Measurements from ENCODE around the gene DOCK4.

Gene DOCK4

DNA sequence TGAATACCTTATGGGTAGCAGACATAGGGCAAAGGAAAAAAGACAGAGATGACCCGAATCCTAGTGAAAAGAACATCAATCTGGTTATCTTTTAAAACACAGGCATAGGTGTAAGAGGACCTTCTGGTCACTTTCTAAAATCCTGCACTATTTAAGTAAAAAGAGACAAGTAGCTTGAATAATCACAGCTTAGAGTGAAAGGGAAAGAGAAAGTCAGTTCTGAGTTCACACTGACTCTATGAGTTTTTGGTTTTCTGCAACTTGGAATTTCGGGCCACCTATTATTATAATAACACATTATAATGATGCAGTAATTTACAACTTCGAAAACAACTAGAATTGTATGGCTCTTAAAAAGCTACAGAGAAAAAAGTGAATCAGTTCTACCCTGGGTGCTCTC lies 247.8 kb downstream of the DOCK4 start:
- no peaks in the 10 kb centered on the region for H3K27me3 Mint-ChIP-seq
- H3K4me1 Mint-ChIP-seq: no peaks in the 10 kb centered on the region
- H3K4me3 Mint-ChIP-seq: no peak overlapping the region
- H3K36me3 Mint-ChIP-seq: no peaks in the 10 kb centered on the region
- no peak overlapping the region for H3K27ac Mint-ChIP-seq
- DNase-seq: no peak
- CTCF ChIA-PET: no interaction called here
- peaks cover 1% of the 10 kb centered on the region for H3K9me3 Mint-ChIP-seq

DNA sequence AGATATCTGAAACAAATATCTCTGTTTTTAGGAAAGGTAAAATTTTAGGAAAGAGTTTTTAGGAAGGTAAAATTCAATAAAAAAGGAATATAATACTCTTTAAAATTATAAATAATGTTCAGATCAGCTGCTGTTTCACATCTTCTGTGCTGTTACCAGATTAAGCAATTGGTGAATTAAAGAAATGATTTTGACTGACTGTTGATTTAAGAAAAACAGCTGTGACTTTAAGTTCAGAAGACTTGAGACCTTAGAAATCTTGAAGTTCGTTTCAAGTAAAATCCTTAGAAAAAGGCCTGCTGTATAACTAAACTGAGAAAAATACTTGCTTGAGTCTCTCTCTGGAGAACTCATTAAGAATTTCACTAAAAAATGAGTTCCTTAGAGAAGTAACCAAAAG lies 250.6 kb downstream of the DOCK4 start:
- no peak for DNase-seq
- no peaks in the 10 kb centered on the region for H3K36me3 Mint-ChIP-seq
- H3K4me3 Mint-ChIP-seq: no peak overlapping the region
- no peaks in the 10 kb centered on the region for H3K4me1 Mint-ChIP-seq
- no peak overlapping the region for H3K27ac Mint-ChIP-seq
- no peaks in the 10 kb centered on the region for H3K27me3 Mint-ChIP-seq
- peaks cover 1% of the 10 kb centered on the region for H3K9me3 Mint-ChIP-seq
- CTCF ChIA-PET: no interaction called here

DNA sequence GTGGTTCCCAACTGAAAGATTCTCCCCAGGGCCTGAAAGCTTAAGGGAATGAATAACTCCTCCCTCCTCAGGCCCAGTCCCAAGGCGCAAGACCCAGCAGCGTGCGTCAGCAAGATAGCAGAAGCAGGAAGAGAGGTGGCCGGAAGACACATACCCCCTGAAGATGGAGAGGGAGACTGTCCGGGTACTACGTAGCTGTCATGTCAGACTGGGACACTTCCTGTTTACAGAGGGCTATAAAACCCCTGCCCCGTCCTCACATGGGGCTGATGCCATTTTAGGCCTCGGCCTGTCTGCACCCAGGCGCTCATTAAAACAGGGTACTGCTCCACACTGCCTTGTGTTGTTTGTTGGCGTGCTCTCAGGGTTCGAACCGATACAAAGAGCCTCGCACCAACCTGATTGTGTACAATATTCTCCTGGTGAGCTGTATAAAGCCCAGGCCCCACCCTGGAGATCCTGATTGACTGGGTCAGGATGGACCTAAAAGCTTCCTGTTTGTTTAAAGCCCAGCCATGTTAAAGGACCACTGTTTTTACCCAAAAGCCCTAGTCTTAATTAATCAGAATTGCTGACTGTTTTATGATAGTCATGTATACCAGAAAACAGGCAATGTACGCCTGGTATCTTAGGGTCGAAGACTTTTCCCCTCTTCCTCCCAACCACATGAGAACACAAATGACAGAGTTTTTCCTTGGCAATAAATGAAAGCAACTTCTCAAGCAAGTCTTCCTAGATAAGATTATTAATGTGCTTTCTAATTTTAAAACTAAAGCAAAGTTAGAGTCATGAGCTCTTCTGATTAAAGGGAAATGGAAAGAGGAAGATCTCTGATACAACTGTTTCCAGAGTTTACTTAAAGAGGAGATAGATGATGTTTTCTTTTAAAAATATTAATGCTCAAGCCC lies 251.5 kb downstream of the DOCK4 start:
- H3K4me1 Mint-ChIP-seq: no peaks in the 10 kb centered on the region
- no peaks in the 10 kb centered on the region for H3K9me3 Mint-ChIP-seq
- CTCF ChIA-PET: no interaction called here
- no peak for DNase-seq
- no peak overlapping the region for H3K27ac Mint-ChIP-seq
- H3K27me3 Mint-ChIP-seq: no peaks in the 10 kb centered on the region
- no peak overlapping the region for H3K4me3 Mint-ChIP-seq
- H3K36me3 Mint-ChIP-seq: no peaks in the 10 kb centered on the region

DNA sequence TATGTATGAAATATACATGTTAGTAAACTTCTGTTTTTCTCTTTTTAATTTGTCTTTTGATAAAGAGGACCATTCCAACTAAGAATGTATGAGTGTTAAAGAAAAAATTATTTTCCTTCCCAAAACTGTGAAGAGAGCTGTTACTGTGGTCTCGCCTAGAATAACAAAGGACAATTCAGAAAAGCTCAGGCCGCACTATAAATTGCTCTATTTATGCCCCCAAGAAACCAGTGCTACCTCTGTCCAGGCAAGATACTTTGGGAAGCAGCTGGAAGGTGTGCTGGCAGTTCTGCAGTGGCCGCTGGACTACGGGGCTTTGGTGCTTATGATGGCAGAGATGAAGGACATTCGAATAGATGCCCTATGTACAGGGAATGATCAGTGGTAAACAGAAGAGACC lies 252.1 kb downstream of the DOCK4 start:
- Mint-ChIP-seq H3K4me1 (no peaks in the 10 kb centered on the region), H3K9me3 (no peaks in the 10 kb centered on the region), H3K27me3 (no peaks in the 10 kb centered on the region), H3K36me3 (no peaks in the 10 kb centered on the region), H3K4me3 (no peak overlapping the region), H3K27ac (no peak overlapping the region)
- DNase-seq: no peak
- CTCF ChIA-PET: no interaction called here

DNA sequence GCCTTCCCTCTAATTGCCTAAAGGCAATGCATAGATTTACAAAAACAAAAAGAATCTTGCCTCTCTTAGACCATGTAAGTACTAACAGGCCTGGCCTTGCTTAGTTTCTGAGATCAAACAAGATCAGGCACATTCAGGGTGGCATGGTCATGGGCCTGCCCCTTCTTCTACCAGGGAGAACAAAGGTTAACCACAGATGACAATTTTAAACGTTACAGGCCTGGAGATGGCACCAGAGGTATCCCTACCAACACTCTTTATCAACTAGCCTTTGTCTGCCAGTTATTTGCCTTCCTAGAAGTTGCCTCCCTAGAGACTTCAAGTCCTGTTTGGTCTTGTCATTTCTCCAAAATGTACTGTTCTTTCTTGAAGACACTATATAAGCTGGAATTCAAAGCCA lies 252.6 kb downstream of the DOCK4 start:
- CTCF ChIA-PET: no interaction called here
- Mint-ChIP-seq H3K27me3 (no peaks in the 10 kb centered on the region), H3K4me3 (no peak overlapping the region), H3K36me3 (no peaks in the 10 kb centered on the region), H3K9me3 (no peaks in the 10 kb centered on the region), H3K27ac (no peak overlapping the region), H3K4me1 (no peaks in the 10 kb centered on the region)
- DNase-seq: no peak

DNA sequence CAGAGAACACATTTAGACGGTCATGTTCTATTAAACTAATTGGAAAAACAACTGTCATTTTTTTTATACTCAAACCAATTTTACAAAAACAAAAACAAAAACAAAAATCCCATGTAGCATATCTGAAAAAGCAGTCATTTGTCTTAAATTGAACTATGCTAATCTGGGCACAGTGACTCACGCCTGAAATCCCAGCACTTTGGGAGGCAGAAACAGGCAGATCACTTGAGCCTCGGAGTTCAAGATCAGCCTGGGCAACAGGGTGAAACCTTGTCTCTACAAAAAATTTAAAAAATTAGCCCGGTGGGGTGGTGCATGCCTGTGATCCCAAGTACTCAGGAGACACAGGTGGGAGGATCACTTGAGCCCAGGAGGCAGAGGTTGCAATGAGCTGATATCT lies 253.4 kb downstream of the DOCK4 start:
- DNase-seq: no peak
- CTCF ChIA-PET: no interaction called here
- no peaks in the 10 kb centered on the region for H3K9me3 Mint-ChIP-seq
- no peaks in the 10 kb centered on the region for H3K27me3 Mint-ChIP-seq
- H3K4me3 Mint-ChIP-seq: no peak overlapping the region
- no peaks in the 10 kb centered on the region for H3K36me3 Mint-ChIP-seq
- no peak overlapping the region for H3K27ac Mint-ChIP-seq
- H3K4me1 Mint-ChIP-seq: no peaks in the 10 kb centered on the region

DNA sequence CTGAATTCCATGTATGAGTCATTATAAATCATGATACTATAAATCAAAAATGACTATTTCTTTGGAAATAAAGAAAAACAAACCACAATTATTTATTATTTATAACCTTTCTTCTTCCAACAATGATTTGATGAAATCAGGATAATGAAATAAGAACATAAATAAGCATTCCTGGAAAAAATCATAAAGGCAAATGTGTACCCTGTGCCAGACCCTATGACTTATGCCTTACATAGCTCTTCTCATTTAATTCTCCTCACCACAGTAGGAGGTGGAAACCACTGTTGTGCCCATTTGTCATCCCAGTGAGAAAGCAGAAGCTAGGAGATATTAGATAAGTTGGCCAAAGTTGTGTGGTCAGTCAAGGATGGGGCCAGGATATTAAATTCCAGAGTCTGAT lies 255.1 kb downstream of the DOCK4 start:
- Mint-ChIP-seq H3K27me3 (no peaks in the 10 kb centered on the region), H3K9me3 (no peaks in the 10 kb centered on the region), H3K4me1 (no peaks in the 10 kb centered on the region), H3K36me3 (no peaks in the 10 kb centered on the region), H3K4me3 (no peak overlapping the region), H3K27ac (no peak overlapping the region)
- CTCF ChIA-PET: no interaction called here
- no peak for DNase-seq

DNA sequence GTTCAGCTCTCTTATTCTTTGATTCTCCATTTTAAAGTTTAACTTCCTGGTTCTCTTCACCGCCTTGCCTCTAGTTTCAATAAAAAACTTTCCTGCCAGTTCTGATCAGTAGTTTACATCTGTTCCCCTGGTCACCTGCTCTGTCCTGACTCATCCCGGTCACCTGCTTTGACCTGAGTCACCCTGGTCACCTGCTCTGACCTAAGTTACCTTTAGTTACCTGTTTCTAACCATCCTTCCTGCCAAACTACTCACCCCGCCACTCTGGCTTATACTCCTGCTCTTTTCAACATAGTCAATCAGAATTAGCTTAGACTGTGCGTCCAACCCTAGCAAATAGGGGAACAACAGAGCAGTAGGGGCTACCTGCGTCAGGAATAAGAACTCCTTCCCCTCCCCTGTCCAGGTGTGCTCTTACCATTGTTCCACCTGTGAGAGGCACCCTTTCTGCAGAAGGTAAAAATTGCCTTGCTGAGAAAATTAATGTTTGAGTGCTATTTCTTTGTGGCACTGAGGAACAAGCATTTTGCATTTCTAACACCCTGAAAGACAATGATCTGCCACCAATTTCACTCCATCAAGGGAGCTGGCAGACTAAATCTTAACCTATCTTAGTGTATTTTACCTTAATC lies 263.6 kb downstream of the DOCK4 start:
- Mint-ChIP-seq H3K36me3 (no peaks in the 10 kb centered on the region), H3K4me1 (no peaks in the 10 kb centered on the region), H3K4me3 (no peak overlapping the region), H3K9me3 (peaks cover 14% of the 10 kb centered on the region), H3K27me3 (no peaks in the 10 kb centered on the region), H3K27ac (no peak overlapping the region)
- CTCF ChIA-PET: no interaction called here
- no peak for DNase-seq

DNA sequence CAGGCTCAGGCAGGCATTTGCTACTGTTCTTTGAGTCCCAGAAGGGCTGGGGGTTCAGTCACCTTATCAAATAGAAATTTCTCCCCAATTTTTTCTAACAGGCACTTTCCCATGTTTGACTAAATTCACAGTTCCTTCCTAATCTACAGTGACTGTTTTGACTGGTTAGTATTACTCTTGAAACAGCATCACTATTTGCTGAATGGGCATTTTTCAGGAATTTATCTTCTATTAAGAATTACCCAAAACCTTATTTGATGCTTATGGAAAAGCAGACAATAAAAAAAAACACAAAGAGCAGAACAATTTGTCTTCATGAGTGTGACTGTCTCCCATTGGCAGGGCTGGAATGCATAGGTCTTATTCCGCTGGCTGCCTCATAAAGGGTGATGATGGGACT lies 269.0 kb downstream of the DOCK4 start:
- H3K36me3 Mint-ChIP-seq: no peaks in the 10 kb centered on the region
- no peak overlapping the region for H3K27ac Mint-ChIP-seq
- no peak for DNase-seq
- no peaks in the 10 kb centered on the region for H3K4me1 Mint-ChIP-seq
- peaks cover 4% of the 10 kb centered on the region for H3K9me3 Mint-ChIP-seq
- no peak overlapping the region for H3K4me3 Mint-ChIP-seq
- H3K27me3 Mint-ChIP-seq: no peaks in the 10 kb centered on the region
- CTCF ChIA-PET: no interaction called here

DNA sequence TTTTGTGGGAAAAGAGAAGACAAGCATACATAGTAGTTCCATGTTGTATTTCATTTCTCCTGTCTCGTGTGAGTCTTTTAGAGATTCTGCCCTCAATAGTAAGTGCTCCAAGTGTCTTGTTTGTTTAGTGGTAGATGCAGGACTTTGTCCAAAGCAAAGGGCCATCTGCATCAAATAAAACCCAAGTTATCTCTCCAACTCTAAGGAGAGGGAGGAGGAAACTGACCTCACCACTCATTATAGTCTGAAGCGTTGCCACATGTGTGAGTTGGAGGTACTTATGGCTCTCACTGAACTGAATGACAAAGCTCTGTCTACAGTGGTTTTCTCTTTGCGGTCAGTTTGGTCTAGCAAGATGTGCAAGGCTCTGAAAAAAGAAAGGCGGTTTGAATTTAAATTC lies 272.6 kb downstream of the DOCK4 start:
- Mint-ChIP-seq H3K4me1 (no peaks in the 10 kb centered on the region), H3K27me3 (no peaks in the 10 kb centered on the region), H3K4me3 (no peak overlapping the region), H3K27ac (no peak overlapping the region), H3K9me3 (no peaks in the 10 kb centered on the region), H3K36me3 (no peaks in the 10 kb centered on the region)
- no peak for DNase-seq
- CTCF ChIA-PET: no interaction called here

DNA sequence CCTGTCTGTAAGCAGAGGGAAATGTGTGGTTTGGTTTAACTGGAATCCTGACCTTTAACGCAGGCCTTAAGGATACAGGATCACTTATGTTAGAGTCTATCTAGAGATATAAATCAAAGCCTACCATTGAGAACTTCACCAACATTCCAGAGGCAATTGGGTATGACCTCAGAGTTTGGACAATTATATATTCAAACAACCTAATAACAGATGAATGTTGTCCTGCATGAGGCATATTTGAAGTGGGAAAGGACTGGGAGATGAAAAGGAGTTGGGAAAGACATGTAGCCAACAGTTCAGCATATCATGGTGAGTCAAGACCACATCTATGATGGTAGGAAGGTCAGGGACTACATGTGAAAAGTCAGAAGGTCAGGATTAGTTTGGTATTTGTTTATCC lies 274.2 kb downstream of the DOCK4 start:
- DNase-seq: no peak
- Mint-ChIP-seq H3K4me1 (no peaks in the 10 kb centered on the region), H3K27me3 (no peaks in the 10 kb centered on the region), H3K9me3 (no peaks in the 10 kb centered on the region), H3K36me3 (no peaks in the 10 kb centered on the region), H3K4me3 (no peak overlapping the region), H3K27ac (no peak overlapping the region)
- CTCF ChIA-PET: no interaction called here

DNA sequence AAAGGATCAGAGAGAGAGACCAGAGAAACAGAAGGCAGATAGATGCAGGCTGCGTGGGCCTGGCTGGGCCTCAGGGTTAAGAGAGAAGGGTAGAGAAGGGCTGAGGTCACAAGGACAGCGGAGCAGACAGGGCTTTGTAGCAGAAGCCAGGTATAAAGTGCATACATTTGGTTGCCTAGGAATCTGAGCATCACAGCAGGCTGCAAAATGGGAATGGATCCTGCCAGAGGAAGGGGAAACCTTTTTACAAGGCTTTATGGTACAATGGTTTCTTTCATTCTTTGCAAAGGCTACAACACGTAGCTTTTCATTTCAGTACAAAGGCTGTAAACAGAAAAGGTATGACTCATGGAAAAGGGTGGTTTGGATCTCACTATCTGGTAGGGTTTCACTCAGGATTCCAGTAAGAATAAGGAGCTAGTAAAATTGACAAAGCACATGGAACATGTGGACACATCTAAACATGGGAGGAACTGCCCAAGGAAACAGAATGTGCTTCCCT lies 275.1 kb downstream of the DOCK4 start:
- Mint-ChIP-seq H3K27ac (no peak overlapping the region), H3K36me3 (no peaks in the 10 kb centered on the region), H3K4me3 (no peak overlapping the region), H3K9me3 (no peaks in the 10 kb centered on the region), H3K27me3 (peaks cover 6% of the 10 kb centered on the region), H3K4me1 (no peaks in the 10 kb centered on the region)
- DNase-seq: no peak
- CTCF ChIA-PET: no interaction called here

DNA sequence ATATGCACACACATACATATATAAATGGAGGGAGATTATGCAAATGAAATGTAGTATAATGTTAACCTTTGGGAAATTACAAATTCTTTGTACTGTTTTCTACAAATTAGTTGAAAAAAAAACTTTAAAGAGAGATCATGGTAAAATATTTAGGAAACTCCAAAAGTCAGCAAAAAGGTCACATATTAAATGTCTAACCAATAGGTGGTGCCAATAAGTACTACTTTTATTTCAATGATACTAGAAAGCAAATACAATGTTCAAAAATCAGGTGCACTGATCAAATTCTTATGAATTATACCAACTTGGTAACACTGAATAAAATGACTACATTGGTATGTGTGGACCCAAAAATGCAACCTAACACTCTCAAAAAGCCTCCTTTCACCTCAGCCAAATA lies 276.9 kb downstream of the DOCK4 start:
- Mint-ChIP-seq H3K4me1 (no peaks in the 10 kb centered on the region), H3K27ac (no peak overlapping the region), H3K9me3 (no peaks in the 10 kb centered on the region), H3K27me3 (peaks cover 9% of the 10 kb centered on the region), H3K36me3 (no peaks in the 10 kb centered on the region), H3K4me3 (no peak overlapping the region)
- CTCF ChIA-PET: no interaction called here
- DNase-seq: no peak

DNA sequence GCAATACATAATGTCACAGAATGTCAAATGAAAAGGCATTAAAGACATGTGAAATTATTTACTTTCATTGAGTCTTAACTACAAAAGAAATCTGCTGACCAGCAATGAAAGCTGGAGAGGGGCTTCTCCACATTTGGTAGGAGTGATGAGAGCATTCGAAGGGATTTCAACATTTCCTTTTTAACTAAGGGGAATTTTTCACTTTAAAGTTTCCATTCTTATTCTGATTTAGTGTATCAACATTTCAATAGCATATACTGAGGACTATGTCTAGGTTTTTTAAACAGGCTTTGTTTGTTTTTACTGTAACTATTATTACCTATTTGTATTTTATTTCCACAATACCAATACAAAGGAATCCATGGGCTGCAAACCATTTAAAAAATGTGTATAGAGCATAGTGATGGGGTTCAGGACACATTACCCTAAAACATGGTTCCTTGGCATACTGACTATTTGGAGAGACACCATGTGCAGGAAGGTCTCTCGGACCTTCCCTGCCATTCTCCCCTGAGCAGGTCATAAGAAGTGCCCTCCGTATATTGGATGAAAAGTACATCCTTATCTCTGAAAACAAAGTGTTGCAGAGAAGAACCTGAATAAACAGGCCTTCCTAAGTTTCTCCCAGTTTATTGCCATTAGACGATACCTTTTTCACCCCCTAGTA lies 278.7 kb downstream of the DOCK4 start:
- Mint-ChIP-seq H3K4me3 (no peak overlapping the region), H3K27ac (no peak overlapping the region), H3K9me3 (no peaks in the 10 kb centered on the region), H3K4me1 (no peaks in the 10 kb centered on the region), H3K36me3 (no peaks in the 10 kb centered on the region), H3K27me3 (peaks cover 9% of the 10 kb centered on the region)
- CTCF ChIA-PET: no interaction called here
- DNase-seq: no peak

DNA sequence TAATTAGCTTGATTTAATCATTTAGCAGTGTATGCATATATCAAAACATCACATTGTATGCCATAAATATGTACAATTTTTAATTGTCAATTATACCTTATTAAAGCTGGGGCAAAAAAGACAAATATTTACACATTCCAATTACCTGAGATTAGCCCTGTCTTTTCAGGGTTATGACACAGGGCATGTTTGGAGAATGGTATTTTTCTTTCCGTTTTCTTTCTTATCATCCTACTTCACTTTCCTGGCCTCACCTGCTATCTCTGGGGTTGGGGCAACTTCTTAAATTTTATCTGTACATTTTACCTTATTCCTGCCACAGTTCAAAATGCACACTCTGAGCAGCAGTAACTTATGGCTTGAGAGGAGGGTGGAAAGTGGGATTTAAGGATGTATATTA lies 285.9 kb downstream of the DOCK4 start:
- no peak overlapping the region for H3K4me3 Mint-ChIP-seq
- H3K36me3 Mint-ChIP-seq: no peaks in the 10 kb centered on the region
- H3K27ac Mint-ChIP-seq: no peak overlapping the region
- no peak for DNase-seq
- CTCF ChIA-PET: no interaction called here
- no peaks in the 10 kb centered on the region for H3K9me3 Mint-ChIP-seq
- no peaks in the 10 kb centered on the region for H3K4me1 Mint-ChIP-seq
- H3K27me3 Mint-ChIP-seq: no peaks in the 10 kb centered on the region

Data from activated naive CD4-positive, alpha-beta T cell treated with anti-CD3 and anti-CD28 coated beads, Interleukin-2, amount 10 ng/mL, durations not matched to agents 7 days and 5 days (primary cell).